ENCODE data around the gene CPSF3.
"Not testable (repeated sequence)": the region's sequence is repeated elsewhere in the genome, so short reads cannot be mapped to it uniquely, and the experiment has no call there.

Gene CPSF3

GRCh38 chr2:9508931-9509330 lies 85.5 kb downstream of the CPSF3 start:
- Histone ChIP-seq H2AK5ac (ENCODE audit: low read length) (no peak overlapping the region), H3K79me2 (ENCODE audit: control insufficient read depth, insufficient read depth, low read length) (no peaks in the 10 kb centered on the region), H3K4me1 (ENCODE audit: control insufficient read depth, low read depth, low read length) (no peaks in the 10 kb centered on the region), H2BK120ac (ENCODE audit: low read depth, low read length) (no peak overlapping the region), H2BK5ac (ENCODE audit: low read length) (no peak overlapping the region), H4K5ac (ENCODE audit: low read length) (no peak overlapping the region), H2BK15ac (replicated peaks; ENCODE audit: low read depth) (no peak overlapping the region), H3K4me2 (ENCODE audit: low read length) (no peak overlapping the region), H3K23ac (ENCODE audit: low read length) (no peak overlapping the region), H3K36me3 (ENCODE audit: control insufficient read depth, insufficient read depth, low read length) (peaks cover 4% of the 10 kb centered on the region), H3K18ac (ENCODE audit: low read length) (no peak overlapping the region), H3K79me1 (ENCODE audit: low read length) (no peaks in the 10 kb centered on the region), H3K4ac (ENCODE audit: low read depth, low read length) (no peak overlapping the region), H3K9ac (ENCODE audit: low read length) (no peak overlapping the region), H3K4me3 (ENCODE audit: low read length) (no peak overlapping the region), H4K8ac (ENCODE audit: low read depth, low read length) (no peak overlapping the region), H3K56ac (ENCODE audit: low read length) (no peak overlapping the region), H3K27ac (ENCODE audit: low read depth, low read length) (no peak overlapping the region), H3K27me3 (ENCODE audit: insufficient read depth, low read length, poor library complexity) (no peaks in the 10 kb centered on the region)
- no CpG with 5 or more reads among the region's 1 CpG for WGBS (ENCODE audit: extremely low coverage, insufficient coverage, low lambda C conversion rate)
- DNase-seq: no peak

GRCh38 chr2:9513946-9514345 lies 90.5 kb downstream of the CPSF3 start:
- not testable (repeated sequence) for H3K27ac ChIP-seq (ENCODE audit: low read depth, low read length)

GRCh38 chr2:9517118-9517782 lies 93.8 kb downstream of the CPSF3 start:
- Histone ChIP-seq H3K36me3 (ENCODE audit: control insufficient read depth, insufficient read depth, low read length) (peaks cover 8% of the 10 kb centered on the region), H3K18ac (ENCODE audit: low read length) (no peak overlapping the region), H3K56ac (ENCODE audit: low read length) (no peak overlapping the region), H3K79me1 (ENCODE audit: low read length) (no peaks in the 10 kb centered on the region), H2BK15ac (replicated peaks; ENCODE audit: low read depth) (no peak overlapping the region), H3K4me3 (ENCODE audit: low read length) (no peak overlapping the region), H3K9ac (ENCODE audit: low read length) (no peak overlapping the region), H2BK120ac (ENCODE audit: low read depth, low read length) (no peak overlapping the region), H3K4me2 (ENCODE audit: low read length) (no peak overlapping the region), H3K4ac (ENCODE audit: low read depth, low read length) (no peak overlapping the region), H3K27ac (ENCODE audit: low read depth, low read length) (no peak overlapping the region), H2BK5ac (ENCODE audit: low read length) (no peak overlapping the region), H3K27me3 (ENCODE audit: insufficient read depth, low read length, poor library complexity) (no peaks in the 10 kb centered on the region), H4K5ac (ENCODE audit: low read length) (no peak overlapping the region), H3K4me1 (ENCODE audit: control insufficient read depth, low read depth, low read length) (no peaks in the 10 kb centered on the region), H3K79me2 (ENCODE audit: control insufficient read depth, insufficient read depth, low read length) (no peaks in the 10 kb centered on the region), H3K23ac (ENCODE audit: low read length) (no peak overlapping the region), H2AK5ac (ENCODE audit: low read length) (no peak overlapping the region), H4K8ac (ENCODE audit: low read depth, low read length) (no peak overlapping the region)
- no peak for DNase-seq
- whole genome bisulfite sequencing (ENCODE audit: extremely low coverage, insufficient coverage, low lambda C conversion rate): no CpG with 5 or more reads among the region's 2 CpGs

More at GRCh38 chr2:9513946-9514345, 90.5 kb downstream of the CPSF3 start:
- H3K4me1 ChIP-seq (ENCODE audit: control insufficient read depth, low read depth, low read length); H3K79me1 ChIP-seq (ENCODE audit: low read length); H3K9ac ChIP-seq (ENCODE audit: low read length); H2BK5ac ChIP-seq (ENCODE audit: low read length); H3K56ac ChIP-seq (ENCODE audit: low read length); H3K4ac ChIP-seq (ENCODE audit: low read depth, low read length); H3K4me3 ChIP-seq (ENCODE audit: low read length); H3K27me3 ChIP-seq (ENCODE audit: insufficient read depth, low read length, poor library complexity); H2BK120ac ChIP-seq (ENCODE audit: low read depth, low read length); H2BK15ac ChIP-seq (replicated peaks; ENCODE audit: low read depth); H4K5ac ChIP-seq (ENCODE audit: low read length); H3K36me3 ChIP-seq (ENCODE audit: control insufficient read depth, insufficient read depth, low read length); H3K18ac ChIP-seq (ENCODE audit: low read length); H2AK5ac ChIP-seq (ENCODE audit: low read length); DNase-seq; H3K79me2 ChIP-seq (ENCODE audit: control insufficient read depth, insufficient read depth, low read length); H4K8ac ChIP-seq (ENCODE audit: low read depth, low read length); H3K23ac ChIP-seq (ENCODE audit: low read length); H3K4me2 ChIP-seq (ENCODE audit: low read length): not testable (repeated sequence)
- no CpG with 5 or more reads among the region's 3 CpGs for WGBS (ENCODE audit: extremely low coverage, insufficient coverage, low lambda C conversion rate)

GRCh38 chr2:9518163-9518562 lies 94.7 kb downstream of the CPSF3 start:
- H3K27me3 ChIP-seq (ENCODE audit: insufficient read depth, low read length, poor library complexity): no peaks in the 10 kb centered on the region
- H2BK15ac ChIP-seq (replicated peaks; ENCODE audit: low read depth): no peak overlapping the region
- no peak overlapping the region for H4K5ac ChIP-seq (ENCODE audit: low read length)
- no peak overlapping the region for H3K4ac ChIP-seq (ENCODE audit: low read depth, low read length)
- H2AK5ac ChIP-seq (ENCODE audit: low read length): no peak overlapping the region
- peaks cover 8% of the 10 kb centered on the region for H3K36me3 ChIP-seq (ENCODE audit: control insufficient read depth, insufficient read depth, low read length)
- H3K18ac ChIP-seq (ENCODE audit: low read length): no peak overlapping the region
- H4K8ac ChIP-seq (ENCODE audit: low read depth, low read length): no peak overlapping the region
- no peak overlapping the region for H3K23ac ChIP-seq (ENCODE audit: low read length)
- H3K4me1 ChIP-seq (ENCODE audit: control insufficient read depth, low read depth, low read length): no peaks in the 10 kb centered on the region
- no peaks in the 10 kb centered on the region for H3K79me1 ChIP-seq (ENCODE audit: low read length)
- H3K56ac ChIP-seq (ENCODE audit: low read length): no peak overlapping the region
- H2BK120ac ChIP-seq (ENCODE audit: low read depth, low read length): no peak overlapping the region
- no peak overlapping the region for H3K4me2 ChIP-seq (ENCODE audit: low read length)
- no peak overlapping the region for H3K4me3 ChIP-seq (ENCODE audit: low read length)
- H3K79me2 ChIP-seq (ENCODE audit: control insufficient read depth, insufficient read depth, low read length): no peaks in the 10 kb centered on the region
- H2BK5ac ChIP-seq (ENCODE audit: low read length): no peak overlapping the region
- no peak overlapping the region for H3K9ac ChIP-seq (ENCODE audit: low read length)
- WGBS (ENCODE audit: extremely low coverage, insufficient coverage, low lambda C conversion rate): no CpG with 5 or more reads among the region's 3 CpGs
- no peak for DNase-seq
- H3K27ac ChIP-seq (ENCODE audit: low read depth, low read length): no peak overlapping the region

GRCh38 chr2:9518780-9519179 lies 95.3 kb downstream of the CPSF3 start:
- no peak overlapping the region for H4K5ac ChIP-seq (ENCODE audit: low read length)
- no peak overlapping the region for H2BK120ac ChIP-seq (ENCODE audit: low read depth, low read length)
- H2BK15ac ChIP-seq (replicated peaks; ENCODE audit: low read depth): no peak overlapping the region
- no peak overlapping the region for H2AK5ac ChIP-seq (ENCODE audit: low read length)
- no peaks in the 10 kb centered on the region for H3K4me1 ChIP-seq (ENCODE audit: control insufficient read depth, low read depth, low read length)
- H3K4me3 ChIP-seq (ENCODE audit: low read length): no peak overlapping the region
- H3K27ac ChIP-seq (ENCODE audit: low read depth, low read length): no peak overlapping the region
- H3K56ac ChIP-seq (ENCODE audit: low read length): no peak overlapping the region
- H3K79me2 ChIP-seq (ENCODE audit: control insufficient read depth, insufficient read depth, low read length): no peaks in the 10 kb centered on the region
- no peak overlapping the region for H3K23ac ChIP-seq (ENCODE audit: low read length)
- H3K36me3 ChIP-seq (ENCODE audit: control insufficient read depth, insufficient read depth, low read length): peaks cover 8% of the 10 kb centered on the region
- H3K4me2 ChIP-seq (ENCODE audit: low read length): no peak overlapping the region
- no peak overlapping the region for H3K18ac ChIP-seq (ENCODE audit: low read length)
- no peak overlapping the region for H2BK5ac ChIP-seq (ENCODE audit: low read length)
- H4K8ac ChIP-seq (ENCODE audit: low read depth, low read length): no peak overlapping the region
- H3K79me1 ChIP-seq (ENCODE audit: low read length): no peaks in the 10 kb centered on the region
- DNase-seq: no peak
- no peak overlapping the region for H3K4ac ChIP-seq (ENCODE audit: low read depth, low read length)
- no CpG with 5 or more reads among the region's 7 CpGs for WGBS (ENCODE audit: extremely low coverage, insufficient coverage, low lambda C conversion rate)
- H3K9ac ChIP-seq (ENCODE audit: low read length): no peak overlapping the region
- H3K27me3 ChIP-seq (ENCODE audit: insufficient read depth, low read length, poor library complexity): no peaks in the 10 kb centered on the region

- Histone ChIP-seq H3K9ac (ENCODE audit: low read length) (no peak overlapping the region), H3K79me2 (ENCODE audit: control insufficient read depth, insufficient read depth, low read length) (no peaks in the 10 kb centered on the region), H3K4me3 (ENCODE audit: low read length) (no peak overlapping the region), H3K4ac (ENCODE audit: low read depth, low read length) (no peak overlapping the region), H2BK15ac (replicated peaks; ENCODE audit: low read depth) (no peak overlapping the region), H4K8ac (ENCODE audit: low read depth, low read length) (no peak overlapping the region), H3K18ac (ENCODE audit: low read length) (no peak overlapping the region), H3K27me3 (ENCODE audit: insufficient read depth, low read length, poor library complexity) (no peaks in the 10 kb centered on the region), H2BK5ac (ENCODE audit: low read length) (no peak overlapping the region), H3K23ac (ENCODE audit: low read length) (no peak overlapping the region), H3K36me3 (ENCODE audit: control insufficient read depth, insufficient read depth, low read length) (peaks cover 8% of the 10 kb centered on the region), H3K4me1 (ENCODE audit: control insufficient read depth, low read depth, low read length) (no peaks in the 10 kb centered on the region), H4K5ac (ENCODE audit: low read length) (no peak overlapping the region), H2AK5ac (ENCODE audit: low read length) (no peak overlapping the region), H3K79me1 (ENCODE audit: low read length) (no peaks in the 10 kb centered on the region), H3K4me2 (ENCODE audit: low read length) (no peak overlapping the region), H3K56ac (ENCODE audit: low read length) (no peak overlapping the region), H3K27ac (ENCODE audit: low read depth, low read length) (no peak overlapping the region), H2BK120ac (ENCODE audit: low read depth, low read length) (no peak overlapping the region)
- DNase-seq: no peak
- WGBS (ENCODE audit: extremely low coverage, insufficient coverage, low lambda C conversion rate): no CpG with 5 or more reads among the region's 2 CpGs
These were observed 95.8 kb downstream of the CPSF3 start for GRCh38 chr2:9519250-9519649.
